H1 (cell line): ENCODE measurements around the gene FHIP2A. TPM values are rescaled to one million over a fixed set of nuclear protein-coding genes. Genes with fewer than 3 reads are reported as not detected.

Experiments used
- CTCF ChIA-PET: fragments of 300-600 bp; sonication (Branson Sonifier 250); formaldehyde crosslinking; loops from one replicate; lab custom pipeline; 2021; ENCODE audit not compliant: partially characterized antibody; lab: Charles Lee
- POLR2A ChIA-PET: fragments of 300-600 bp; sonication (Branson Sonifier 250); formaldehyde crosslinking; loops from one replicate; lab custom pipeline; 2021; ENCODE audit warnings: inconsistent platforms; ENCODE audit not compliant: partially characterized antibody; lab: Charles Lee
- DNase-seq, 2 experiments: peaks; one replicate each; pipeline versions ENCODE4 v3.0.0 to v3.0.0-alpha.2; 2010 to 2022; ENCODE audit warnings: low spot score in 2 of 2, low read depth in 1 of 2, mixed read lengths in 1 of 2
- FAIRE-seq: peaks from 2 replicates; lab custom pipeline; 2011; peaks lifted over from hg19 to GRCh38; lab: Jason Lieb, UNC
- H2AFZ ChIP-seq: 2 replicates; pipeline ENCODE4 v1.8.1; 2012; ENCODE audit warnings: low read length, inconsistent platforms
- H2AK5ac ChIP-seq: 2 replicates; pipeline ENCODE4 v1.6.1; 2013; ENCODE audit warnings: low read depth, low read length
- H2BK120ac ChIP-seq: replicated peaks from 2 replicates; pipeline ENCODE3; 2013; ENCODE audit warnings: low read depth, low read length, inconsistent platforms
- H2BK12ac ChIP-seq: 2 replicates; pipeline ENCODE4 v1.6.1; 2013; ENCODE audit warnings: low read depth, low read length
- H2BK15ac ChIP-seq: 2 replicates; pipeline ENCODE4 v1.6.1; 2013; ENCODE audit warnings: low read length
- H2BK20ac ChIP-seq: 2 replicates; pipeline ENCODE4 v1.6.1; 2013; ENCODE audit warnings: low read length
- H2BK5ac ChIP-seq: 2 replicates; pipeline ENCODE4 v1.6.1; 2013; ENCODE audit warnings: low read depth, low read length
- H3K14ac ChIP-seq: 2 replicates; pipeline ENCODE4 v1.6.1; 2013; ENCODE audit warnings: inconsistent platforms; ENCODE audit not compliant: insufficient read length
- H3K18ac ChIP-seq: 2 replicates; pipeline ENCODE4 v1.6.1; 2013; ENCODE audit warnings: low read length; ENCODE audit errors: extremely low read depth
- H3K23ac ChIP-seq: 2 replicates; pipeline ENCODE4 v1.6.1; 2013; ENCODE audit warnings: inconsistent platforms; ENCODE audit not compliant: insufficient read length
- H3K23me2 ChIP-seq: 2 replicates; pipeline ENCODE4 v1.6.1; 2013; ENCODE audit warnings: low read depth, low read length
- H3K27ac ChIP-seq: 2 replicates; pipeline ENCODE4 v1.6.1; 2011; ENCODE audit warnings: low read depth, low read length, inconsistent platforms
- H3K27me3 ChIP-seq, 4 experiments: replicated peaks in 1 of 4; 1 replicate in 1 of 4; 2 replicates in 3 of 4; pipeline versions ENCODE4 v1.6.1 to v1.8.1; 2011 to 2013; ENCODE audit warnings: low read length in 3 of 4, mild to moderate bottlenecking in 3 of 4, inconsistent platforms in 2 of 4, mixed read lengths in 2 of 4, moderate library complexity in 1 of 4; ENCODE audit not compliant: control insufficient read depth in 3 of 4, insufficient read depth in 3 of 4; ENCODE audit errors: extremely low read depth in 1 of 4
- H3K36me3 ChIP-seq, 4 experiments: 2 replicates each; pipeline versions ENCODE4 v1.6.1 to v1.8.1; 2011 to 2013; ENCODE audit warnings: mild to moderate bottlenecking in 4 of 4, low read length in 3 of 4, moderate library complexity in 2 of 4, control low read depth in 1 of 4, inconsistent platforms in 1 of 4; ENCODE audit not compliant: insufficient read depth in 4 of 4, control insufficient read depth in 2 of 4
- H3K4ac ChIP-seq: replicated peaks from 2 replicates; pipeline ENCODE3; 2013; ENCODE audit warnings: low read length, low read depth, mixed read lengths, inconsistent platforms; ENCODE audit not compliant: insufficient read length
- H3K4me1 ChIP-seq, 4 experiments: replicated peaks in 1 of 4; 1 replicate in 1 of 4; 2 replicates in 3 of 4; pipeline versions ENCODE4 v1.6.1 to v1.8.1; 2011 to 2013; ENCODE audit warnings: low read length in 3 of 4, inconsistent platforms in 2 of 4, mixed read lengths in 1 of 4; ENCODE audit not compliant: insufficient read depth in 4 of 4, control insufficient read depth in 3 of 4
- H3K4me2 ChIP-seq, 2 experiments: 2 replicates each; pipeline versions ENCODE4 v1.6.1 to v1.8.1; 2011 to 2013; ENCODE audit warnings: low read depth in 2 of 2, low read length in 2 of 2, control low read depth in 1 of 2, inconsistent platforms in 1 of 2, mild to moderate bottlenecking in 1 of 2; ENCODE audit not compliant: insufficient read depth in 1 of 2
- H3K4me3 ChIP-seq, 4 experiments: fragments of 200-600, 300-600 bp in 1 of 4; sonication (generic), shearing (Covaris generic), sonication (Bioruptor Twin) in 1 of 4; 2 replicates each; pipeline versions ENCODE4 v1.5.1 to v1.8.1; 2011 to 2016; ENCODE audit warnings: low read length in 4 of 4, low read depth in 3 of 4, control low read depth in 2 of 4, inconsistent platforms in 2 of 4, mild to moderate bottlenecking in 2 of 4, mixed read lengths in 1 of 4, moderate library complexity in 1 of 4; ENCODE audit not compliant: insufficient read depth in 2 of 4; ENCODE audit errors: extremely low read depth in 1 of 4
- H3K56ac ChIP-seq: replicated peaks from 2 replicates; pipeline ENCODE3; 2013; ENCODE audit warnings: low read depth, mild to moderate bottlenecking, mixed read lengths, low read length, inconsistent platforms; ENCODE audit not compliant: insufficient read length
- H3K79me1 ChIP-seq: 2 replicates; pipeline ENCODE4 v1.6.1; 2013; ENCODE audit warnings: low read depth, low read length, control low read depth
- H3K79me2 ChIP-seq, 2 experiments: 2 replicates each; pipeline versions ENCODE4 v1.6.1 to v1.8.1; 2012 to 2013; ENCODE audit warnings: low read length in 2 of 2, mild to moderate bottlenecking in 2 of 2, inconsistent platforms in 1 of 2; ENCODE audit not compliant: insufficient read depth in 2 of 2, control insufficient read depth in 1 of 2
- H3K9ac ChIP-seq, 4 experiments: replicated peaks in 1 of 4; 1 replicate in 1 of 4; 2 replicates in 3 of 4; pipeline versions ENCODE4 v1.6.1 to v1.8.1; 2011 to 2013; ENCODE audit warnings: low read depth in 3 of 4, low read length in 3 of 4, control low read depth in 2 of 4, mild to moderate bottlenecking in 2 of 4, moderate library complexity in 2 of 4, inconsistent platforms in 1 of 4; ENCODE audit errors: extremely low read depth in 1 of 4
- H3K9me3 ChIP-seq, 2 experiments: 2 replicates each; pipeline versions ENCODE4 v1.6.1 to v1.8.1; 2012 to 2013; ENCODE audit warnings: mild to moderate bottlenecking in 2 of 2, moderate library complexity in 2 of 2, control low read depth in 1 of 2, inconsistent platforms in 1 of 2, low read depth in 1 of 2, low read length in 1 of 2, mixed read lengths in 1 of 2; ENCODE audit not compliant: insufficient read depth in 2 of 2
- H4K20me1 ChIP-seq, 2 experiments: replicated peaks in 1 of 2; 2 replicates each; pipeline versions ENCODE3 to v1.8.1; 2011 to 2013; ENCODE audit warnings: inconsistent platforms in 2 of 2, low read length in 2 of 2, mild to moderate bottlenecking in 1 of 2; ENCODE audit not compliant: insufficient read depth in 2 of 2, control insufficient read depth in 1 of 2
- H4K5ac ChIP-seq: 2 replicates; pipeline ENCODE4 v1.6.1; 2013; ENCODE audit warnings: low read length, low read depth, mixed read lengths, inconsistent platforms; ENCODE audit not compliant: insufficient read length
- H4K8ac ChIP-seq: 2 replicates; pipeline ENCODE4 v1.8.0; 2013; ENCODE audit warnings: mild to moderate bottlenecking, moderate library complexity, low read length, inconsistent platforms; ENCODE audit not compliant: insufficient read depth; ENCODE audit errors: extremely low read depth
- H4K91ac ChIP-seq: replicated peaks from 2 replicates; pipeline ENCODE3; 2013; ENCODE audit warnings: low read length, mixed read lengths, inconsistent platforms; ENCODE audit not compliant: insufficient read length
- ATF3 ChIP-seq: IDR thresholded peaks from 2 replicates; pipeline ENCODE4 v1.6.1; 2011; ENCODE audit warnings: low read depth, mild to moderate bottlenecking, low read length; ENCODE audit not compliant: insufficient read depth
- BRCA1 ChIP-seq: IDR thresholded peaks from 2 replicates; pipeline ENCODE4 v1.6.1; 2012; ENCODE audit warnings: low read depth, low read length, improper control_type of control experiment
- CBX8 ChIP-seq: fragments of 300-800, 300-1000 bp; sonication (generic); IDR thresholded peaks from 2 replicates; pipeline ENCODE4 v1.7.1; 2016; ENCODE audit warnings: low read depth, low read length, borderline replicate concordance
- EP300 ChIP-seq, 2 experiments: IDR thresholded peaks; 1 replicate in 1 of 2; 2 replicates in 1 of 2; pipeline ENCODE4 v1.6.1; 2011 to 2012; ENCODE audit warnings: low read depth in 2 of 2, low read length in 2 of 2, mild to moderate bottlenecking in 2 of 2, borderline replicate concordance in 1 of 2, inconsistent platforms in 1 of 2, moderate library complexity in 1 of 2
- EZH2 ChIP-seq: fragments of 200-600 bp; sonication (generic); IDR thresholded peaks from 2 replicates; pipeline ENCODE4 v1.7.1; 2012; ENCODE audit warnings: low read depth, mild to moderate bottlenecking, moderate library complexity, low read length, inconsistent platforms; ENCODE audit not compliant: severe bottlenecking
- ZNF274 ChIP-seq: IDR thresholded peaks from 2 replicates; pipeline ENCODE4 v1.7.0; 2012; ENCODE audit warnings: low read length, borderline replicate concordance; ENCODE audit errors: extremely low read depth
- WGBS, 2 experiments: shearing (Covaris generic) in 1 of 2; methylation state at CpG; one replicate each; pipeline versions ENCODE4 v1.1.6 to v1.1.7; 2013 to 2015; ENCODE audit warnings: low lambda C conversion rate in 2 of 2, mixed read lengths in 2 of 2, inconsistent platforms in 1 of 2, low coverage in 1 of 2, missing lambda C conversion rate in 1 of 2; ENCODE audit not compliant: insufficient replicate concordance in 2 of 2, insufficient coverage in 1 of 2, insufficient read length in 1 of 2; ENCODE audit errors: extremely low coverage in 1 of 2, missing lambda C conversion rate in 1 of 2; 5-methylcytosine and 5-hydroxymethylcytosine counted together
- polyA plus RNA-seq, 7 experiments: library from polyadenylated mRNA; depleted of rRNA in 3 of 7; stranded (reverse) in 5 of 7; unstranded in 2 of 7; fragments of >200 nt in 5 of 7; fragments of 200-250 nt in 2 of 7; gene quantifications; 1 replicate in 5 of 7; 2 replicates in 1 of 7; 4 replicates in 1 of 7; pipeline versions ENCODE4 v1.2.1 to v1.2.3, GENCODE V29; 2011 to 2013; ENCODE audit warnings: missing spikeins in 2 of 7, mixed read lengths in 2 of 7
- total RNA-seq: library from RNA; stranded (reverse); fragmentation: NEBNext Ultra II Directional; extraction: Animal tissue kit (Norgen Biotek cat#: 25700); gene quantifications from 2 replicates; pipeline ENCODE4 v1.2.1, GENCODE V29; 2021
- TF ChIP-seq, protein P1 (sequence below): IDR thresholded peaks from 2 replicates; pipeline ENCODE4 v1.6.1; 2012; ENCODE audit warnings: inconsistent platforms
- TF ChIP-seq, protein P2 (sequence below): IDR thresholded peaks from 2 replicates; pipeline ENCODE4 v1.6.1; 2011; ENCODE audit warnings: low read length, improper control_type of control experiment

FHIP2A gene
- total and polyA plus RNA-seq, 2 of the 8 experiments (the other 6 are each of a cell fraction or from before 2014, with no cell fraction given): 4.5 to 15.0 TPM

DNA sequence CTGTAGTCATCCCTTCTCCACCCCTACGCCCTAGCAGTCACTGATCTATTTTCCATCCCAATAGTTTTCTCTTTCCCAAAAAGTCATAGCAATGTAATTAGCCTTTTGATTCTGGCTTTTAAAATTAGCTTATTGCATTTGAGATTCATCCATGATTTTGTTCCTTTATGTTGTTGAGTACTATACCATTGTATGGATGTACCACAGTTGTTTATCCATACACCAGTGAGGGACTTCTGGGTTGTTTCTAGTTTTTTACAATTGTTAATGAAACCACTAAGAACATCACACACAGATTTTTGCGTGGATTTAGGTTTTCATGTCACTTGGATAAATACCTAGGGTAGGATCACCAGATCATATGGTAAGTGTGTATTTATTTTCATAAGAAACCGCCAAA, 16.1 kb downstream of the FHIP2A start:
- H2BK5ac ChIP-seq: no peak overlapping the region
- no peak overlapping the region for H3K27ac ChIP-seq
- no peak overlapping the region for H2BK12ac ChIP-seq
- ChIA-PET POLR2A (no interaction called here), CTCF (interaction anchor here (1.3 kb wide), 1 partner anchor 39 kb away, joined by 3 read pairs; no protein-coding TSS in a partner anchor)
- H3K4me3 ChIP-seq: no peak overlapping the region
- no peak overlapping the region for H4K5ac ChIP-seq
- H3K79me2 ChIP-seq: no peaks in the 10 kb centered on the region
- H3K27me3 ChIP-seq: no peaks in the 10 kb centered on the region
- no peak overlapping the region for H3K14ac ChIP-seq
- H3K79me1 ChIP-seq: no peaks in the 10 kb centered on the region
- no peak overlapping the region for H3K18ac ChIP-seq
- no peak overlapping the region for H2AFZ ChIP-seq
- no peak overlapping the region for H2AK5ac ChIP-seq
- H3K4me1 ChIP-seq: no peaks in the 10 kb centered on the region
- H3K23me2 ChIP-seq: no peaks in the 10 kb centered on the region
- FAIRE-seq (peak; percentile 13), DNase-seq (no peak)
- H2BK20ac ChIP-seq: no peak overlapping the region
- no peaks in the 10 kb centered on the region for H3K9me3 ChIP-seq
- no peak overlapping the region for H3K4me2 ChIP-seq
- H3K4ac ChIP-seq: no peak overlapping the region
- H4K8ac ChIP-seq: no peak overlapping the region
- peaks cover 0 to 48% (median 10%) of the 10 kb centered on the region in 4 experiments; a peak in 5 of 8 replicates for H3K36me3 ChIP-seq
- no peak overlapping the region for H3K9ac ChIP-seq
- H4K20me1 ChIP-seq: no peaks in the 10 kb centered on the region
- WGBS, 2 experiments: 93% methylated on average over 3 of the region's 3 CpGs; no CpG with 5 or more reads in 1 of the 2 experiments
- no peak overlapping the region for H4K91ac ChIP-seq
- H3K23ac ChIP-seq: no peak overlapping the region
- H2BK15ac ChIP-seq: no peak overlapping the region
- no peak overlapping the region for H3K56ac ChIP-seq
- H2BK120ac ChIP-seq: no peak overlapping the region
- TF ChIP-seq EZH2 (no peak), CBX8 (no peak), ATF3 (no peak), EP300 (IDR thresholded peaks at IDR 0.05; ENCODE audit: borderline replicate concordance in 1 of 2, low read depth in 2 of 2, low read length in 2 of 2) (no peak), ZNF274 (no peak), BRCA1 (no peak)
- TF ChIP-seq, protein P1, sequence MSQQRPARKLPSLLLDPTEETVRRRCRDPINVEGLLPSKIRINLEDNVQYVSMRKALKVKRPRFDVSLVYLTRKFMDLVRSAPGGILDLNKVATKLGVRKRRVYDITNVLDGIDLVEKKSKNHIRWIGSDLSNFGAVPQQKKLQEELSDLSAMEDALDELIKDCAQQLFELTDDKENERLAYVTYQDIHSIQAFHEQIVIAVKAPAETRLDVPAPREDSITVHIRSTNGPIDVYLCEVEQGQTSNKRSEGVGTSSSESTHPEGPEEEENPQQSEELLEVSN: no peak
- TF ChIP-seq, protein P2, sequence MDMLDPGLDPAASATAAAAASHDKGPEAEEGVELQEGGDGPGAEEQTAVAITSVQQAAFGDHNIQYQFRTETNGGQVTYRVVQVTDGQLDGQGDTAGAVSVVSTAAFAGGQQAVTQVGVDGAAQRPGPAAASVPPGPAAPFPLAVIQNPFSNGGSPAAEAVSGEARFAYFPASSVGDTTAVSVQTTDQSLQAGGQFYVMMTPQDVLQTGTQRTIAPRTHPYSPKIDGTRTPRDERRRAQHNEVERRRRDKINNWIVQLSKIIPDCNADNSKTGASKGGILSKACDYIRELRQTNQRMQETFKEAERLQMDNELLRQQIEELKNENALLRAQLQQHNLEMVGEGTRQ: no peak
